NCI-H146 (cell line): ENCODE results near the gene PKNOX2.

Experiments
- DNase-seq: peaks from one replicate; lab custom pipeline; 2025; lab: John Stamatoyannopoulos, UW

Gene PKNOX2

DNA sequence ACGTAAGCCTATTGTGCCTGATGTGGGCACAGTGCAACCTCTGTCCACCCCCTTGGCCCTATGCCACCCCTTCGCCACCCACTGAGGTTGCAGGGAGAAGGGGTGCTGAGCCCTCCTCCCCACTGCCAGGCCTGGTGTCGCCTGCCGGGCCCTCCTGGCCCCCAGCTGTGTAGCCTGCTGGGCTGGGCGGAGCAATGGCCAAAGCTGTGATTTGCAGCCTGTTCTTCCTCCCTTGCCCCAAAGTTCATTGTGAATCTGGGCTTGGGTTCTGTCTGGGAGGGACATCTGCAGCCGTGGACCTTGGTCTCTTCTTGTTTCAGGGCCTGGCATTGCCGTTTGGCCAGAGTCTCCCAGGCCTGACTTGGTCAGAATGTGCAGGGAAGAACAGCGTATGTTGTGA lies 121.9 kb downstream of the PKNOX2 start:
- no peak for DNase-seq

DNA sequence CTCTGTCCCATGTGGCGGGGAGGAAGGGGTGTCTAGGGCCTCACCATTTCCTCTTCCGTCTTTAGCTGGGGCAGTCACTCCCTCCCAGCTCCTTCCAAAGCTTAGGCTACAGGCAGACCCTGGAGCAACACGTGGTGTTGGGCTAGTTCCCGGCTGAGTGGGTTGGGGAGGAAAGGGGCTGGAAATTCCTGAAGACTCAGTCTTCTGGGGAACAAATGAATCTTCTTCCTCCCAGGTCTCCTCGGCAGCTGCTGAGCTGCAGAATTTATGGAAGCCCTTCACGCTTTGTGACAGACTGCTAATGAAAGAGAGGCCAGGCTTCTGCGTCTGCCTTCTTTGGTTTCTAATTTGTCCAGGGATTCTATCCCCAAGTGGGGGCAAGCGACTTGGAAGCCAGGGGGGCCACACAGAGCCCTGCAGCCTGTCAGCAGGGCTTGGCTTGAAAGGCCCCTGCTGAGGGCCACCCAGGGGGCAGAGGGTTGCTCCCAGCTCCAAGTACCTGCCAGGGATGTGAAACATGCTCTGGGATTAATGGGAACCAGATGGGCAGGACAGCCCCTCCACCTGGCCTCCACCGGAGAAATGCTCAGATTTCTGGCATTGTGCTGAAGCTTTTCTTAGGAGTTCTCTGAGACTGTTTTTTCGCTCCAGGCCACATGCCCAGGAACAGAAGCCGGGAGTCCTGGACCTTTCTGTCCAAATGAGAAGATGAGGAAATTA lies 123.1 kb downstream of the PKNOX2 start:
- DNase-seq, result no peak

GRCh38 chr11:125289419-125290098 lies 125.0 kb downstream of the PKNOX2 start:
- no peak for DNase-seq

DNA sequence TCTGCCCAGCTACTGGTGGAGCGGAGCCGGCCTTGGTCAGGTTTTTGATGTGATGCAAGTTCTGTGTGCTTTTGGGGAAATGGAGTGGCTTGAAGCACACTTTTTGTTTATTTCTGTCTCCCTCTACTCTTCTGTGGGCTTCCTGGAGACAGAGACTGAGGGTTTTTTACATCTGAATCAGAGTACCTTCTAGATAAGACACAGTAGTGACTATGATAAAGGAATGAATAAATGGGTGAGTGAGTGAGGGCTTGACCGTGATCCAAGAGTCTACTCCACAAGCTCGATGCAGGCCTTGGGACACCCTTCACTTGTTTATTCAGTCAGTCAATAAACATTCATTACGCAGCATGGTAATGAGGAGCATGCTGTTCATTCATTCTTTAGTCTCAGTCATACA lies 125.7 kb downstream of the PKNOX2 start:
- no peak for DNase-seq

- DNase-seq, result no peak
Observed at GRCh38 chr11:125292100-125292499, 127.5 kb downstream of the PKNOX2 start.

DNA sequence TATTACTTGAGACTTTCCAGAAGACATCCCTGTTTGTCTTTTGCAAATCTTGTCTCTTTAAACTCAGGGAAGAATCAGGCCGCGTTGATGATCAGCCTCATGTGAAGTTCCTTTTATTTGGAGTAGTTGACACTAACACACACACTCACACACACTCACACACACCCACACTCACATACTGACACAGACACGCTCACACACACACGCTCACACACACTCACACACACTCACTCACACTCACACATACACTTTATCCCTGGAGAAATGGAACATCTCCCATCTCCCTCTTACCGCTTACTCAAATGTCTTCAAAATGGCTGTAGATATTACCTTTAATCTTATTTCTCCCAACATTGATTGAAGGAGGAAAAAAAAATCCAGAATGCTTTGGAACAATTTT lies 129.0 kb downstream of the PKNOX2 start:
- no peak for DNase-seq

DNA sequence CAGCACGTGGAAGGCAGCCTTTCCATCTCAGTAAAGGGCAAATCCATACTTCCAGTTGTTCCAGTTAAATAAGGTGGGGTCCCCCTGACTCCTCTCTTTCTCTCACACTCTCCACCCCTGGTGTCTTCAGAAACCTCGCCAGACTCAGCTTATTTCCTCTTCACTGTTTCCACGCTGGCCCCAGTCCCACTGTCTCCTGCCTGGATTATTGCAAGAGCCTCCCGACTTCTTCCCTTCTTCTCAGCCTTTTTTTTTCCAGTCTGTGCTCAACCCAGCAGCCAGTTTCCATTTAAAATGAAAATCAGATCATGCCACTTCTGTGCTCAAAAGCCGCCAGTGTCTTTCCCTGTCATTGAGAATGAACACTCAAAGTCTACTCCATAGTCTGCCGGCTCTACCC lies 131.4 kb downstream of the PKNOX2 start:
- no peak for DNase-seq

GRCh38 chr11:125297346-125297915 lies 132.9 kb downstream of the PKNOX2 start:
- DNase-seq, result no peak

GRCh38 chr11:125299061-125299615 lies 134.6 kb downstream of the PKNOX2 start:
- DNase-seq, result no peak

DNA sequence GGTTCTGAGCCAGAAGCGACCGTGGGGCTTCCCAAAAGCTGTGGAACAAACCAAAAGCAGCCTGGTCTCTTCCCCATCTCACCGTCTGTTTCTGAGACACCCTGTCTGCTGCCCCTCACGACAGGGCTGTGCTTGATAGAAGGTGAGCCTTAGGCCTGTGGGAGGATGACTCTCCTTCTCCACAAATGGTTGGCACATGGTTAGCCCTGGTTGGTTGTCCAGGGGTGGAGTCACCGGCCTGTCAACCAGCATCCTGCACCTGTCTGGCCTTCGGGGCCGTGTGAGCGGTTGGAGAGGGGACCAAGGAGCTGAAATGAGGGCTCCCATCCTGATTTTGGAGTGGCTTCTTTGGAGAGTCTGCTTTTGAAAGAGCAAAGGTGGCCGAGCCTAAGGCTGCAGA lies 135.3 kb downstream of the PKNOX2 start:
- no peak for DNase-seq

DNA sequence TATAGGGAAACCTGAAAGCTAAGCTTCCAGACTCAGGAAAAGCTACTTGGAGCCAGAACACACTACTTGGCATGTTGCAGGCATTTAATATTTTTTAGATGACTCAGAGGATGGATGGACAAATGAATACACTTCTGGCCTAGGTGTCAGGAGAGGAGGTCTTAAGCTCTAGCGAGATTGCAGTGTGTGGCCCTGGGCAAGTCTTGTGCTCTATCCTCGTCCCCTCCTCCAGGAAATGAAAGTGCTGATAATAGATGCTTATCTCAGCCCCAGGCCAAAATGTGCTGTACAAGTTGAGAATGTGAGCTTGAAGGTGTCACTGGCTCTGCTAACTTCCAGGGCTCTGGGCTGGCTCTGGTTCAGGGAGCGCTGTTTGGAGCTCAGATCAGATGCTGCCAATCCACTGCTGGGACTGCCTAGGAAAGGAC lies 136.3 kb downstream of the PKNOX2 start:
- DNase-seq, result no peak

DNA sequence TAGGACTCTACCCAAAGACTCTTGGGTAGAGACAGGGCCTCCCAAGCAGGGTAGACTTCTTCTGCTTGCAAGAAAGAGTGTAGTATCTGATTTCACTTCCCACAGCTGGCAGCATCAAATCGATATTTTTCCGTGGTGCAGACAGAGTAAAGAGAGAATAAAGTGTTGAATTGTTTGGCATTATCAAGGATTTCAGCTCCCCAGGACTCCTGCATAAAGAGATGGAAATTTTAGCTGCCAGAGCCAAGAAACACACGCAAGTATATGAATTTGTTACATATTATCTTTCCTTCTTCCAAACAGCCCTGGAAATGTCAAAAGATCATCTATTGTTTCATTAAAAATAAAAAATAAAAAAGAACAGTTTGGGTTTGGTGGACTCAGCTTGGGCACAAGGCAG lies 136.8 kb downstream of the PKNOX2 start:
- no peak for DNase-seq

- DNase-seq, result no peak
Observed at GRCh38 chr11:125303186-125303585, 138.6 kb downstream of the PKNOX2 start.

DNA sequence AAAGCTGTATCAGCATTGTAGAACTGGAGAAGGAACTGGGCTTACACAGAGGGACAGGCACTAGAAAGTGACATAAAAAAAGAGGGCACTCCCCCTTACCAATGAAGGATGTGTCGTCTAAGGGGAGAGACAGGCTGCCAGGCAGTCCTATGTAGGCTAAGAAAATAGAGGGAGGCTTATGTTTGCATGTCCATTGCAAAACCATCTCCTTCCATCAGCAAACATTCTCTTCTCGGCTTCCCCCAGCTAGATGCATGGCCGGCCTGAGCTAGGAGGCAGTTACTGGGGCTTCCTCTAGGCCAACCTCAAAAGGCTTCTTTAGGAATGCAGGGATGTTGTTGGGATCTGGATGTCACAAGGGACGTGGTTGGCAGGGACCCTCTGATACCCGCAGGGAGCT lies 139.1 kb downstream of the PKNOX2 start:
- DNase-seq, result no peak

DNA sequence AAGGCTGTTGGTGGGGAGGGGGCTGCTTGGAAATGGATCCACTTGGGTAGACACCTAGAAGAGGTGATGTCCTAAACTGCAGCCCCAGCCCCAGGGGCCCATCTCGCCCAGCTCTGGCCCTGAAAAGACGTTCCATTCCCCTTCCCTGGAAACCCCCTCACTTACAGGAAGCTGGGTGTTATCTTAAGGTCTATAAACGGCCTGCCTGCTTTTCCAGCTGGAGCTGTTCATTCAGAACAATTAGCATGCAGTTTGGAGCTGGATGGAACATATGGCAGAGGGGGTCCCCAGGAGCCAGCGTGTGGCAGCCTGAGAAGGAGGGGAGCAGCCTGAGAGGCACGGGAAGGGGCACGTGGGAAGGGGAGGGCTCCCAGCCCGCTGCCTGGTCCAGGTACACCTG lies 139.6 kb downstream of the PKNOX2 start:
- DNase-seq, result no peak

GRCh38 chr11:125304876-125305275 lies 140.3 kb downstream of the PKNOX2 start:
- DNase-seq, result no peak

DNA sequence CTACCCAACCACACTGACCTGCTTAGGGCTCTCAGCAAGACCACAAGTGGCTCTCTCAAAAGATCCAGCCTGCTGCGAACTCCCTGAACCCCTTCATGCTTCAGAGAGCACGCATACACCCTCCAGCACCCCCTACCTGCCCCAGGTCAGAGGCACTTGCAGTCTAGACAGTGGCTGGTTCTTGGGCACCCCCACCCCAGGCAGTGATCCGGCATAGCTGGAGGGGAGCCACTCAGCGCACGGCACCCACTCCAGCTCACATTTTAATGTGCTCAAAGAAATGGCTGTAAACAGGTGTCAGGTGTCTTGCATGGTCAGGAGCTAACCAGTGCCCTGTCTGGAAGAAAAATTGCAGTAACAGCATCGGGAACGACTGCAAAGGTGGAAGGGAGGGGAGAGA lies 140.8 kb downstream of the PKNOX2 start:
- no peak for DNase-seq

DNA sequence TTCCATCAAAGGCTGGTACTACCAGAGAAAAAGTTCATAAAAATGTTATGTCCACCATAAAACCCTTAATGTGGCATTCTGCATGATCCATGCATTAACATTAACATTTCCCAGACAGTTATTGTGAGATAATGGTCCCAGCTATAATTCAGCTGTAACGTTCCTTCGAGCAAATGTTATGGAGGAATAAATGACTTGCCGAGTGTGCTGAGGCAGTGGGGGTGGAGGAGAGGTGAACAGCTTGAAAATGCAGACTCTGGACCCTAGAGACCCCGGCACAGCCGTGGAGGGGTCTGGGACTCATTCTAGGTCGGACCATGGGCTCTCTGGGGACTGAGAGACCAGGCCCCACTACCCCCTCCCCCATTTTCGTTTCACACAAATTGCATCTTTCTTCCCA lies 141.9 kb downstream of the PKNOX2 start:
- no peak for DNase-seq

- DNase-seq, result no peak
Observed at GRCh38 chr11:125308246-125308645, 143.7 kb downstream of the PKNOX2 start.

- DNase-seq, result no peak
Observed at GRCh38 chr11:125312391-125312790, 147.8 kb downstream of the PKNOX2 start.

DNA sequence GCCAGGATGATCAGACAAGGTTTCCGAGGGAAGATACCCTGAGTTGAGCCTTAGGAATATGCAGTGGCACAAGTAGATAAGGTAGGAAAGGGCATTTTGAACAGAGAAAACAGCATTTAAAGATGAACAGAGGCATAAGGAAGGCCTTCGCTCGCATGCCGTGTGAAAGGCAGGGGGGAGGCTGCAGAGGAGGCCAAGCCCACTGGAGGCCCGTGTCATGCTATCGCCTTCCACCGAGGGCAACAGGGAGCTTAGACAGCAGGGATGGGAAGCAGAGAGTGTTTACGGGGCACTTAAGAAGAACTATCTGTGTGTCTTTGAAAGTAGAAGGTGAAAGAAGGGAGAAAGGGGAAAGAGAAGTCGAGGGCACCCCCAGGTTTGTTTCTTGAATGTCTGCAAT lies 148.3 kb downstream of the PKNOX2 start:
- no peak for DNase-seq

- DNase-seq, result no peak
Observed at GRCh38 chr11:125313271-125314219, 149.0 kb downstream of the PKNOX2 start.
